Gastroesophageal sphincter (tissue), 3 donors: ENCODE results near the gene MAN1C1.

Experiments
- CTCF ChIP-seq, 4 experiments: fragments of 200-600 bp in 2 of 4; fragments of 450-650 bp in 2 of 4; sonication (generic) in 1 of 4; IDR thresholded peaks; one replicate each; pipeline ENCODE4 v1.5.1; 2017 to 2019; ENCODE audit warnings: antibody characterized with exemption in 4 of 4, mild to moderate bottlenecking in 2 of 4, moderate library complexity in 2 of 4
- EP300 ChIP-seq: sonication (generic); formaldehyde crosslinking; IDR thresholded peaks from one replicate; pipeline ENCODE4 v1.6.1; 2017; ENCODE audit warnings: antibody characterized with exemption, mild to moderate bottlenecking
- POLR2AphosphoS5 ChIP-seq: sonication (generic); formaldehyde crosslinking; IDR thresholded peaks from one replicate; pipeline ENCODE4 v1.6.1; 2017; ENCODE audit warnings: antibody characterized with exemption

- TF ChIP-seq POLR2AphosphoS5 (no peak), CTCF (IDR thresholded peaks at IDR 0.05) (no peak), EP300 (no peak)
Measured at GRCh38 chr1:25809929-25810328, 193.3 kb downstream of the MAN1C1 start.
